GM19023 (cell line): ENCODE measurements around the gene PIM3.

Experiments
- ATAC-seq: cut with Tn5 transposase; IDR thresholded peaks from one replicate; pipeline ENCODE4 v1.9.1; 2021; ENCODE audit warnings: mild to moderate bottlenecking, moderate library complexity; ENCODE audit not compliant: unreplicated experiment

Gene PIM3

GRCh38 chr22:49999946-50000586, 39.5 kb downstream of the PIM3 start:
- ATAC-seq: no peak

- no peak for ATAC-seq
These were observed 40.2 kb downstream of the PIM3 start for GRCh38 chr22:50000587-50001387.

GRCh38 chr22:50001388-50002231, 41.0 kb downstream of the PIM3 start:
- no peak for ATAC-seq

- no peak for ATAC-seq
These were observed 42.2 kb downstream of the PIM3 start for GRCh38 chr22:50002791-50003190.

GRCh38 chr22:50004918-50005317, 44.3 kb downstream of the PIM3 start:
- no peak for ATAC-seq

- ATAC-seq: no peak
These were observed 46.5 kb downstream of the PIM3 start for GRCh38 chr22:50007057-50007511.

GRCh38 chr22:50008151-50009040, 47.8 kb downstream of the PIM3 start:
- no peak for ATAC-seq

- ATAC-seq: no peak
These were observed 48.7 kb downstream of the PIM3 start for GRCh38 chr22:50009251-50009650.

GRCh38 chr22:50009765-50010675, 49.4 kb downstream of the PIM3 start:
- ATAC-seq: no peak

- no peak for ATAC-seq
These were observed 50.3 kb downstream of the PIM3 start for GRCh38 chr22:50010676-50011446.

- ATAC-seq: no peak
These were observed 51.1 kb downstream of the PIM3 start for GRCh38 chr22:50011447-50012210.

GRCh38 chr22:50012211-50013181, 51.9 kb downstream of the PIM3 start, which contains the start of gene IL17REL:
IL17REL (minus strand) TSS chr22:50012765; CDS start chr22:50012646, 119 bp downstream.
- no peak for ATAC-seq
